Measurements from ENCODE around the gene ARHGAP44.

DNA sequence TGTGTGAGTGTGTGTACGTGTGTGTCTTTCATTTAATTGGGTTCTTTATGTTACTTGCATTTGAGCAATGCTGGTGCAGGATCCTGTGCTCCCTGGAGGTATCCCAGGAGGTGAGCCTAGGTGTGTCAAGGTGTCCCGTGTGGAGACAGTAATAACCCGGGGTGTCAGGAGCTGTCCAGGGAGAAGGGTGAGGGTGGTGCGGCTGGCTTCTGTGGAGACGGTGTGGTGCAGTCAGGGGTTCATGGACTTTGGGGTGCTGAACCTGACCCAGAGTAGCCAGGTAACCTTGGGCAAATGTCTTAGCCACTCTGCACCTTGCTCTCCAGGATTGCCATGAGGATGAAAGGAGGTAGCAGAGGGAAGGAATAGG is 235.9 kb downstream of the ARHGAP44 start:
- TF ChIP-seq, protein P1, sequence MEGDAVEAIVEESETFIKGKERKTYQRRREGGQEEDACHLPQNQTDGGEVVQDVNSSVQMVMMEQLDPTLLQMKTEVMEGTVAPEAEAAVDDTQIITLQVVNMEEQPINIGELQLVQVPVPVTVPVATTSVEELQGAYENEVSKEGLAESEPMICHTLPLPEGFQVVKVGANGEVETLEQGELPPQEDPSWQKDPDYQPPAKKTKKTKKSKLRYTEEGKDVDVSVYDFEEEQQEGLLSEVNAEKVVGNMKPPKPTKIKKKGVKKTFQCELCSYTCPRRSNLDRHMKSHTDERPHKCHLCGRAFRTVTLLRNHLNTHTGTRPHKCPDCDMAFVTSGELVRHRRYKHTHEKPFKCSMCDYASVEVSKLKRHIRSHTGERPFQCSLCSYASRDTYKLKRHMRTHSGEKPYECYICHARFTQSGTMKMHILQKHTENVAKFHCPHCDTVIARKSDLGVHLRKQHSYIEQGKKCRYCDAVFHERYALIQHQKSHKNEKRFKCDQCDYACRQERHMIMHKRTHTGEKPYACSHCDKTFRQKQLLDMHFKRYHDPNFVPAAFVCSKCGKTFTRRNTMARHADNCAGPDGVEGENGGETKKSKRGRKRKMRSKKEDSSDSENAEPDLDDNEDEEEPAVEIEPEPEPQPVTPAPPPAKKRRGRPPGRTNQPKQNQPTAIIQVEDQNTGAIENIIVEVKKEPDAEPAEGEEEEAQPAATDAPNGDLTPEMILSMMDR (conservative IDR thresholded peaks at IDR 0.05; ENCODE audit: low read depth, low read length), result no peak
- TF ChIP-seq POLR2A (IDR thresholded peaks at IDR 0.05; ENCODE audit: low read depth, low read length) (no peak), CHD1 (IDR thresholded peaks at IDR 0.05; ENCODE audit: low read depth, low read length) (no peak), SMC3 (IDR thresholded peaks at IDR 0.05; ENCODE audit: low read depth, low read length) (no peak), CEBPB (IDR thresholded peaks at IDR 0.05; ENCODE audit: low read depth, low read length) (no peak), BHLHE40 (IDR thresholded peaks at IDR 0.05; ENCODE audit: low read depth, low read length) (no peak), FOS (IDR thresholded peaks at IDR 0.05; ENCODE audit: low read depth, low read length) (no peak)

Data from IMR-90 (cell line).